ENCODE measurements around the gene KCNAB2.

DNA sequence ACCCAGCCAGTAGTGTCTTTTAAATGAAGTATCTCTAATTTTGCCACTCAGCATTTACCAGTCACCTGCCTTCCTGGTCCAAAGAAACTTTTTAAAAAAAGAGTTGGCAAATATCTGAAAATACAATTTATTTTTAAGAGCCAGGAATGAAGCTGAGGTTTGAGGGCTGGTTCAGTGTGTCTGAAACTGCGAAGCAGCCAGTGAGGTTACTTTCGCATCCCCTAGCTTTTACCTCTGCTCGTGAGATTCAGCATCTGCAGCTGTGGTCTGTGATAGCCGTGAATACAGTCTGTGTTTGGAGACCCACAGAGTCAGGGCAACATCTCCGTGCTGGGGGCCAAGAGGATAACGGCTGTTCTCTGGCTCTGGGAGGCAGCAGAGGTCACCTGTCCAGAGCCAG lies 21.3 kb upstream of the KCNAB2 start:
- no peak for TF ChIP-seq CTCF (IDR thresholded peaks at IDR 0.05; ENCODE audit: insufficient read depth, low read length)
- TF ChIP-seq SPI1 (IDR thresholded peaks at IDR 0.05; ENCODE audit: borderline replicate concordance, low read depth), result no peak
- TF ChIP-seq, protein P1, sequence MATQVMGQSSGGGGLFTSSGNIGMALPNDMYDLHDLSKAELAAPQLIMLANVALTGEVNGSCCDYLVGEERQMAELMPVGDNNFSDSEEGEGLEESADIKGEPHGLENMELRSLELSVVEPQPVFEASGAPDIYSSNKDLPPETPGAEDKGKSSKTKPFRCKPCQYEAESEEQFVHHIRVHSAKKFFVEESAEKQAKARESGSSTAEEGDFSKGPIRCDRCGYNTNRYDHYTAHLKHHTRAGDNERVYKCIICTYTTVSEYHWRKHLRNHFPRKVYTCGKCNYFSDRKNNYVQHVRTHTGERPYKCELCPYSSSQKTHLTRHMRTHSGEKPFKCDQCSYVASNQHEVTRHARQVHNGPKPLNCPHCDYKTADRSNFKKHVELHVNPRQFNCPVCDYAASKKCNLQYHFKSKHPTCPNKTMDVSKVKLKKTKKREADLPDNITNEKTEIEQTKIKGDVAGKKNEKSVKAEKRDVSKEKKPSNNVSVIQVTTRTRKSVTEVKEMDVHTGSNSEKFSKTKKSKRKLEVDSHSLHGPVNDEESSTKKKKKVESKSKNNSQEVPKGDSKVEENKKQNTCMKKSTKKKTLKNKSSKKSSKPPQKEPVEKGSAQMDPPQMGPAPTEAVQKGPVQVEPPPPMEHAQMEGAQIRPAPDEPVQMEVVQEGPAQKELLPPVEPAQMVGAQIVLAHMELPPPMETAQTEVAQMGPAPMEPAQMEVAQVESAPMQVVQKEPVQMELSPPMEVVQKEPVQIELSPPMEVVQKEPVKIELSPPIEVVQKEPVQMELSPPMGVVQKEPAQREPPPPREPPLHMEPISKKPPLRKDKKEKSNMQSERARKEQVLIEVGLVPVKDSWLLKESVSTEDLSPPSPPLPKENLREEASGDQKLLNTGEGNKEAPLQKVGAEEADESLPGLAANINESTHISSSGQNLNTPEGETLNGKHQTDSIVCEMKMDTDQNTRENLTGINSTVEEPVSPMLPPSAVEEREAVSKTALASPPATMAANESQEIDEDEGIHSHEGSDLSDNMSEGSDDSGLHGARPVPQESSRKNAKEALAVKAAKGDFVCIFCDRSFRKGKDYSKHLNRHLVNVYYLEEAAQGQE (IDR thresholded peaks at IDR 0.05; ENCODE audit: insufficient replicate concordance, low read depth), result no peak
- TF ChIP-seq POLR2AphosphoS5 (IDR thresholded peaks at IDR 0.05; ENCODE audit: low read depth), result no peak

Measured in HL-60 (cell line).